IPS DF 6.9 (cell line): ENCODE measurements around the gene ENTPD6.
"Not testable (repeated sequence)": the region's sequence is repeated elsewhere in the genome, so short reads cannot be mapped to it uniquely, and the experiment has no call there.

Source experiments
- DNase-seq: peaks from one replicate; pipeline ENCODE4 v3.0.0-alpha.2; 2013; ENCODE audit warnings: low read depth, low spot score
- H3K27ac ChIP-seq: one replicate; pipeline ENCODE4 v1.5.1; 2013; ENCODE audit warnings: low read length, control low read depth
- H3K27me3 ChIP-seq: 2 replicates; pipeline ENCODE4 v1.6.1; 2013; ENCODE audit warnings: mild to moderate bottlenecking, low read length; ENCODE audit not compliant: control insufficient read depth, insufficient read depth
- H3K36me3 ChIP-seq: 2 replicates; pipeline ENCODE4 v1.6.1; 2013; ENCODE audit warnings: low read length; ENCODE audit not compliant: control insufficient read depth, insufficient read depth
- H3K4me1 ChIP-seq: 2 replicates; pipeline ENCODE4 v1.6.1; 2013; ENCODE audit warnings: low read length; ENCODE audit not compliant: control insufficient read depth, insufficient read depth
- H3K4me3 ChIP-seq: 2 replicates; pipeline ENCODE4 v1.5.1; 2013; ENCODE audit warnings: mild to moderate bottlenecking, low read length
- H3K9me3 ChIP-seq: 2 replicates; pipeline ENCODE4 v1.6.1; 2013; ENCODE audit warnings: low read length, inconsistent platforms; ENCODE audit not compliant: control insufficient read depth, insufficient read depth
- whole genome bisulfite sequencing: extraction: QIAGEN DNeasy Blood & Tissue Kit; methylation state at CpG from one replicate; pipeline ENCODE4 v1.1.7; 2013; ENCODE audit warnings: mixed read lengths, missing lambda C conversion rate; ENCODE audit not compliant: insufficient read length, insufficient coverage; 5-methylcytosine and 5-hydroxymethylcytosine counted together

Gene ENTPD6

GRCh38 chr20:25258828-25259227 is 63.3 kb downstream of the ENTPD6 start:
- WGBS: no CpG with 5 or more reads among the region's 4 CpGs
- H3K36me3 ChIP-seq: peaks cover 8% of the 10 kb centered on the region; the same call in 1 of the 2 replicates
- H3K27ac ChIP-seq: no peak overlapping the region
- H3K27me3 ChIP-seq: no peaks in the 10 kb centered on the region
- no peak for DNase-seq
- no peaks in the 10 kb centered on the region; the same call in 1 of the 2 replicates for H3K9me3 ChIP-seq
- no peak overlapping the region for H3K4me3 ChIP-seq
- no peaks in the 10 kb centered on the region for H3K4me1 ChIP-seq

GRCh38 chr20:25259358-25259757 is 63.8 kb downstream of the ENTPD6 start:
- Histone ChIP-seq H3K9me3 (no peaks in the 10 kb centered on the region; the same call in 1 of the 2 replicates), H3K27me3 (no peaks in the 10 kb centered on the region), H3K36me3 (peaks cover 8% of the 10 kb centered on the region; the same call in 1 of the 2 replicates), H3K27ac (no peak overlapping the region), H3K4me1 (no peaks in the 10 kb centered on the region), H3K4me3 (no peak overlapping the region)
- WGBS: no CpG with 5 or more reads among the region's 12 CpGs
- no peak for DNase-seq

- H3K36me3 ChIP-seq: peaks cover 8% of the 10 kb centered on the region; the same call in 1 of the 2 replicates
- WGBS: no CpG with 5 or more reads among the region's 9 CpGs
- no peaks in the 10 kb centered on the region; the same call in 1 of the 2 replicates for H3K9me3 ChIP-seq
- DNase-seq: no peak
- no peak overlapping the region for H3K4me3 ChIP-seq
- H3K4me1 ChIP-seq: no peaks in the 10 kb centered on the region
- H3K27ac ChIP-seq: no peak overlapping the region
- H3K27me3 ChIP-seq: no peaks in the 10 kb centered on the region
Observed at GRCh38 chr20:25259788-25260254, 64.3 kb downstream of the ENTPD6 start.

GRCh38 chr20:25260770-25261437 is 65.4 kb downstream of the ENTPD6 start:
- not testable (repeated sequence) for DNase-seq, H3K4me1 ChIP-seq, H3K27ac ChIP-seq, H3K9me3 ChIP-seq, H3K36me3 ChIP-seq, H3K4me3 ChIP-seq, H3K27me3 ChIP-seq
- no CpG with 5 or more reads among the region's 16 CpGs for WGBS

GRCh38 chr20:25269057-25269832 is 73.7 kb downstream of the ENTPD6 start:
- DNase-seq: no peak
- no peaks in the 10 kb centered on the region for H3K9me3 ChIP-seq
- H3K36me3 ChIP-seq: peaks cover 11% of the 10 kb centered on the region; the same call in 1 of the 2 replicates
- no peaks in the 10 kb centered on the region for H3K4me1 ChIP-seq
- H3K4me3 ChIP-seq: no peak overlapping the region
- WGBS: no CpG with 5 or more reads among the region's 11 CpGs
- no peaks in the 10 kb centered on the region for H3K27me3 ChIP-seq
- no peak overlapping the region for H3K27ac ChIP-seq

- Histone ChIP-seq H3K9me3 (no peaks in the 10 kb centered on the region), H3K4me3 (no peak overlapping the region), H3K36me3 (peaks cover 11% of the 10 kb centered on the region; the same call in 1 of the 2 replicates), H3K4me1 (no peaks in the 10 kb centered on the region), H3K27ac (no peak overlapping the region), H3K27me3 (no peaks in the 10 kb centered on the region)
- no CpG with 5 or more reads among the region's 6 CpGs for WGBS
- DNase-seq: no peak
Observed at GRCh38 chr20:25269833-25270170, 74.3 kb downstream of the ENTPD6 start.

- H3K9me3 ChIP-seq: no peaks in the 10 kb centered on the region
Observed at GRCh38 chr20:25270829-25271251, 75.3 kb downstream of the ENTPD6 start.

GRCh38 chr20:25271486-25272222 is 76.1 kb downstream of the ENTPD6 start:
- Histone ChIP-seq H3K36me3 (peaks cover 14% of the 10 kb centered on the region), H3K27ac (no peak overlapping the region), H3K27me3 (no peaks in the 10 kb centered on the region), H3K4me3 (no peak overlapping the region), H3K9me3 (no peaks in the 10 kb centered on the region), H3K4me1 (no peaks in the 10 kb centered on the region)
- WGBS: no CpG with 5 or more reads among the region's 13 CpGs
- DNase-seq: no peak

More at GRCh38 chr20:25270829-25271251, 75.3 kb downstream of the ENTPD6 start:
- no peak overlapping the region for H3K4me3 ChIP-seq
- H3K27ac ChIP-seq: no peak overlapping the region
- no peaks in the 10 kb centered on the region for H3K27me3 ChIP-seq
- peaks cover 11% of the 10 kb centered on the region for H3K36me3 ChIP-seq
- WGBS: no CpG with 5 or more reads among the region's 12 CpGs
- H3K4me1 ChIP-seq: no peaks in the 10 kb centered on the region
- DNase-seq: no peak

- no peak for DNase-seq
- WGBS: no CpG with 5 or more reads among the region's 19 CpGs
- Histone ChIP-seq H3K27ac (no peak overlapping the region), H3K9me3 (no peaks in the 10 kb centered on the region), H3K4me3 (no peak overlapping the region), H3K4me1 (no peaks in the 10 kb centered on the region), H3K27me3 (no peaks in the 10 kb centered on the region), H3K36me3 (peaks cover 15% of the 10 kb centered on the region)
Observed at GRCh38 chr20:25272223-25273000, 76.9 kb downstream of the ENTPD6 start.

- no peaks in the 10 kb centered on the region for H3K9me3 ChIP-seq
- H3K4me1 ChIP-seq: no peaks in the 10 kb centered on the region
- no peak for DNase-seq
- peaks cover 15% of the 10 kb centered on the region for H3K36me3 ChIP-seq
- no peak overlapping the region for H3K4me3 ChIP-seq
- H3K27ac ChIP-seq: no peak overlapping the region
- no peaks in the 10 kb centered on the region for H3K27me3 ChIP-seq
- no CpG with 5 or more reads among the region's 10 CpGs for WGBS
Observed at GRCh38 chr20:25273046-25273445, 77.5 kb downstream of the ENTPD6 start.
